NCI-H1092 treated with DMSO at 0.1 percent for 48 hours (cell line): ENCODE measurements around the gene LMNTD2.
"Not testable (repeated sequence)": the region's sequence is repeated elsewhere in the genome, so short reads cannot be mapped to it uniquely, and the experiment has no call there.

Experiments used
- DNase-seq: peaks from one replicate; lab custom pipeline; 2025; lab: John Stamatoyannopoulos, UW

LMNTD2 gene

GRCh38 chr11:586376-587316, 26.1 kb upstream of the LMNTD2 start:
- no peak for DNase-seq

GRCh38 chr11:584287-584686, 23.7 kb upstream of the LMNTD2 start:
- DNase-seq: no peak

- no peak for DNase-seq
Observed at GRCh38 chr11:581752-582151, 21.2 kb upstream of the LMNTD2 start.

GRCh38 chr11:581342-581741, 20.8 kb upstream of the LMNTD2 start:
- no peak for DNase-seq

- DNase-seq: no peak
Observed at GRCh38 chr11:579830-580601, 19.5 kb upstream of the LMNTD2 start.

- DNase-seq: no peak
Observed at GRCh38 chr11:578276-579035, 17.9 kb upstream of the LMNTD2 start.

GRCh38 chr11:577611-577894, 17.0 kb upstream of the LMNTD2 start:
- no peak for DNase-seq

- no peak for DNase-seq
Observed at GRCh38 chr11:576811-577610, 16.5 kb upstream of the LMNTD2 start.

GRCh38 chr11:575996-576768, 15.6 kb upstream of the LMNTD2 start, which contains the start of gene PHRF1:
PHRF1 (plus strand) TSS chr11:576470; CDS start chr11:581513, 5,043 bp downstream.
- peak; percentile 98 for DNase-seq

- peak; percentile 79 for DNase-seq
Observed at GRCh38 chr11:575313-575995, 14.9 kb upstream of the LMNTD2 start.

- peak; percentile 40 for DNase-seq
Observed at GRCh38 chr11:574632-575312, 14.2 kb upstream of the LMNTD2 start.

GRCh38 chr11:574031-574570, 13.6 kb upstream of the LMNTD2 start:
- DNase-seq: not testable (repeated sequence)

- no peak for DNase-seq
Observed at GRCh38 chr11:573146-573759, 12.7 kb upstream of the LMNTD2 start.

GRCh38 chr11:571802-572185, 11.3 kb upstream of the LMNTD2 start:
- DNase-seq: no peak

- no peak for DNase-seq
Observed at GRCh38 chr11:569158-569885, 8.8 kb upstream of the LMNTD2 start.

GRCh38 chr11:568306-569157, 8.0 kb upstream of the LMNTD2 start:
- peak; percentile 93 for DNase-seq

GRCh38 chr11:567629-568292, 7.2 kb upstream of the LMNTD2 start:
- no peak for DNase-seq
